CD14-positive monocyte (primary cell): Measurements from ENCODE around the gene ZNF783. TPM values are rescaled to one million over a fixed set of nuclear protein-coding genes. Genes with fewer than 3 reads are reported as not detected.
"Not testable (repeated sequence)": the region's sequence is repeated elsewhere in the genome, so short reads cannot be mapped to it uniquely, and the experiment has no call there.

Experiments used
- DNase-seq, 3 donors: peaks; one replicate each; pipeline ENCODE4 v3.0.0-alpha.2; 2011 to 2022
- H2AFZ ChIP-seq: 2 replicates; pipeline ENCODE4 v1.6.0; 2012; ENCODE audit warnings: mild to moderate bottlenecking, low read depth, low read length, inconsistent platforms; ENCODE audit not compliant: insufficient read depth, poor library complexity, severe bottlenecking
- H3K27ac ChIP-seq, 2 donors: 1 replicate in 1 of 2; 2 replicates in 1 of 2; pipeline ENCODE4 v1.5.1; 2012 to 2013; ENCODE audit warnings: low read length in 2 of 2, control low read depth in 1 of 2, inconsistent platforms in 1 of 2, low read depth in 1 of 2, mild to moderate bottlenecking in 1 of 2
- H3K27me3 ChIP-seq, 2 donors: one replicate each; pipeline versions ENCODE4 v1.6.0 to v1.6.1; 2011 to 2013; ENCODE audit warnings: low read length in 2 of 2; ENCODE audit not compliant: control insufficient read depth in 2 of 2, insufficient read depth in 2 of 2
- H3K36me3 ChIP-seq, 2 donors: replicated peaks in 1 of 2; 1 replicate in 1 of 2; 2 replicates in 1 of 2; pipeline versions ENCODE4 v1.5.1 to v1.6.1; 2012 to 2013; ENCODE audit warnings: low read length in 2 of 2, control low read depth in 1 of 2, inconsistent platforms in 1 of 2, mild to moderate bottlenecking in 1 of 2; ENCODE audit not compliant: insufficient read depth in 2 of 2, control insufficient read depth in 1 of 2
- H3K4me1 ChIP-seq, 2 donors: 1 replicate in 1 of 2; 2 replicates in 1 of 2; pipeline versions ENCODE4 v1.5.1 to v1.6.1; 2012 to 2013; ENCODE audit warnings: low read length in 2 of 2, control low read depth in 1 of 2, inconsistent platforms in 1 of 2, mild to moderate bottlenecking in 1 of 2, moderate library complexity in 1 of 2; ENCODE audit not compliant: insufficient read depth in 2 of 2, control insufficient read depth in 1 of 2
- H3K4me2 ChIP-seq: replicated peaks from 2 replicates; pipeline ENCODE3; 2012; ENCODE audit warnings: low read length, moderate library complexity, mild to moderate bottlenecking; ENCODE audit not compliant: poor library complexity, severe bottlenecking; ENCODE audit errors: extremely low read depth
- H3K4me3 ChIP-seq, 3 experiments: fragments of 200-600 bp in 1 of 3; sonication (generic) in 1 of 3; replicated peaks in 1 of 3; 1 replicate in 2 of 3; 2 replicates in 1 of 3; pipeline ENCODE4 v1.5.1; 2011 to 2013; ENCODE audit warnings: low read length in 3 of 3, mild to moderate bottlenecking in 3 of 3, control low read depth in 2 of 3, low read depth in 2 of 3, inconsistent platforms in 1 of 3, moderate library complexity in 1 of 3
- H3K79me2 ChIP-seq: 2 replicates; pipeline ENCODE4 v1.6.0; 2012; ENCODE audit warnings: mild to moderate bottlenecking, control low read depth, inconsistent platforms, low read length, moderate library complexity; ENCODE audit not compliant: insufficient read depth
- H3K9ac ChIP-seq: 2 replicates; pipeline ENCODE4 v1.6.0; 2017; ENCODE audit warnings: low read length, mild to moderate bottlenecking; ENCODE audit not compliant: insufficient read depth, poor library complexity, severe bottlenecking
- H3K9me3 ChIP-seq, 2 donors: replicated peaks in 1 of 2; 1 replicate in 1 of 2; 2 replicates in 1 of 2; pipeline versions ENCODE4 v1.5.1 to v1.6.1; 2012 to 2013; ENCODE audit warnings: low read length in 2 of 2, control low read depth in 1 of 2; ENCODE audit not compliant: control insufficient read depth in 1 of 2, insufficient read depth in 1 of 2
- H4K20me1 ChIP-seq: 2 replicates; pipeline ENCODE4 v1.6.0; 2012; ENCODE audit warnings: mild to moderate bottlenecking, low read length, control low read depth, moderate library complexity; ENCODE audit not compliant: insufficient read depth
- H3K27ac Mint-ChIP-seq, 7 donors: one replicate each; pipeline ENCODE4 v1.8.0; 2020; ENCODE audit warnings: mild to moderate bottlenecking in 7 of 7, mixed read lengths in 7 of 7, moderate library complexity in 6 of 7, inconsistent platforms in 2 of 7
- H3K27me3 Mint-ChIP-seq, 3 donors: one replicate each; pipeline ENCODE4 v1.8.0; 2021 to 2022; ENCODE audit warnings: low read depth in 3 of 3, mild to moderate bottlenecking in 3 of 3, mixed read lengths in 3 of 3, moderate library complexity in 3 of 3, inconsistent platforms in 1 of 3
- H3K36me3 Mint-ChIP-seq, 2 donors: one replicate each; pipeline ENCODE4 v1.8.0; 2020; ENCODE audit warnings: mixed read lengths in 2 of 2, inconsistent platforms in 1 of 2, mild to moderate bottlenecking in 1 of 2
- H3K4me1 Mint-ChIP-seq: one replicate; pipeline ENCODE4 v1.8.0; 2020; ENCODE audit warnings: mild to moderate bottlenecking, mixed read lengths
- H3K4me3 Mint-ChIP-seq, 2 donors: one replicate each; pipeline ENCODE4 v1.8.0; 2020; ENCODE audit warnings: mild to moderate bottlenecking in 2 of 2, mixed read lengths in 2 of 2, moderate library complexity in 1 of 2
- H3K9me3 Mint-ChIP-seq, 7 donors: one replicate each; pipeline ENCODE4 v1.8.0; 2020 to 2022; ENCODE audit warnings: mixed read lengths in 7 of 7, mild to moderate bottlenecking in 6 of 7, moderate library complexity in 6 of 7, inconsistent platforms in 2 of 7
- WGBS: methylation state at CpG from one replicate; pipeline ENCODE4 v1.1.5; 2013; ENCODE audit warnings: missing lambda C conversion rate; ENCODE audit not compliant: insufficient coverage; 5-methylcytosine and 5-hydroxymethylcytosine counted together
- intact Hi-C, 2 donors: fragments of 100-400 bp; cut with micrococcal nuclease; formaldehyde crosslinking; loops; one replicate each; pipeline versions ENCODE4 v1.15.0 to v1.15.1; 2023
- polyA plus RNA-seq, 3 donors: library from polyadenylated mRNA; depleted of rRNA in 1 of 3; unstranded in 2 of 3; stranded (reverse) in 1 of 3; fragments of 300-500 nt in 2 of 3; fragments of >200 nt in 1 of 3; fragmentation: Illumina TruSeq in 2 of 3; gene quantifications; 1 replicate in 2 of 3; 2 replicates in 1 of 3; pipeline ENCODE4 v1.2.3, GENCODE V29; 2012 to 2021
- TF ChIP-seq, protein P1 (sequence below): fragments of 200-600 bp; IDR thresholded peaks from one replicate; pipeline ENCODE4 v1.8.0; 2022; ENCODE audit warnings: antibody characterized with exemption, mild to moderate bottlenecking

The ZNF783 gene
- polyA plus RNA-seq, 3 donors = 1.2 to 16.7 (median 1.5) TPM

DNA sequence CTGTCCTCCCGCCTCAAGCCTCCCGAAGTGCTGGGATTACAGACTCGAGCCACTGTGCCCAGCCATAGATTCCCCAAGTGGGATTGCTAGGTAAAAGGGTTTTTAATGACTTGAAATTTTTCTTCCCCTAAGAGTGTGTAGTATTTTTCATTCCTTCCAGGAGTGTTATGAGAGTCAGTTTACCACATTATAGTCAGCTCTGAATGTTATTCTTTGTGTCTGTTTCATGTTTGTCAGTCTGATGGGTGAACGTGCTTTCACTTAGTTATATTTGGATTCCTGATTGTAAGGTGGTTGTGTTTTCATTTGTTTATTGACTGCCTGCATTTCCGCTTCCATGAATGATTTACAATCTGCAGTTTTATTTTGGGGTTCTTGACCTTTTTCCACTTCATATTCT lies 16.3 kb upstream of the ZNF783 start:
- Mint-ChIP-seq H3K9me3 (peaks cover 3 to 10% (median 8%) of the 10 kb centered on the region in 7 donors), H3K27me3 (no peaks in the 10 kb centered on the region), H3K4me1 (peaks cover 17% of the 10 kb centered on the region), H3K27ac (peak overlapping the region in 2 of 7 donors; percentile 0 to 3), H3K4me3 (no peak overlapping the region), H3K36me3 (peaks cover 15 to 34% of the 10 kb centered on the region in 2 donors)
- Histone ChIP-seq H3K4me2 (no peak overlapping the region), H3K27me3 (no peaks in the 10 kb centered on the region), H3K9ac (no peak overlapping the region), H2AFZ (no peak overlapping the region), H3K27ac (no peak overlapping the region), H3K4me1 (peaks cover 1 to 2% of the 10 kb centered on the region in 2 donors), H4K20me1 (peaks cover 43% of the 10 kb centered on the region), H3K4me3 (no peak overlapping the region), H3K79me2 (peaks cover 54% of the 10 kb centered on the region), H3K9me3 (peaks cover 5 to 6% of the 10 kb centered on the region in 2 donors), H3K36me3 (peaks cover 8 to 13% of the 10 kb centered on the region in 2 donors)
- TF ChIP-seq, protein P1, sequence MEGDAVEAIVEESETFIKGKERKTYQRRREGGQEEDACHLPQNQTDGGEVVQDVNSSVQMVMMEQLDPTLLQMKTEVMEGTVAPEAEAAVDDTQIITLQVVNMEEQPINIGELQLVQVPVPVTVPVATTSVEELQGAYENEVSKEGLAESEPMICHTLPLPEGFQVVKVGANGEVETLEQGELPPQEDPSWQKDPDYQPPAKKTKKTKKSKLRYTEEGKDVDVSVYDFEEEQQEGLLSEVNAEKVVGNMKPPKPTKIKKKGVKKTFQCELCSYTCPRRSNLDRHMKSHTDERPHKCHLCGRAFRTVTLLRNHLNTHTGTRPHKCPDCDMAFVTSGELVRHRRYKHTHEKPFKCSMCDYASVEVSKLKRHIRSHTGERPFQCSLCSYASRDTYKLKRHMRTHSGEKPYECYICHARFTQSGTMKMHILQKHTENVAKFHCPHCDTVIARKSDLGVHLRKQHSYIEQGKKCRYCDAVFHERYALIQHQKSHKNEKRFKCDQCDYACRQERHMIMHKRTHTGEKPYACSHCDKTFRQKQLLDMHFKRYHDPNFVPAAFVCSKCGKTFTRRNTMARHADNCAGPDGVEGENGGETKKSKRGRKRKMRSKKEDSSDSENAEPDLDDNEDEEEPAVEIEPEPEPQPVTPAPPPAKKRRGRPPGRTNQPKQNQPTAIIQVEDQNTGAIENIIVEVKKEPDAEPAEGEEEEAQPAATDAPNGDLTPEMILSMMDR = no peak
- WGBS = no CpG with 5 or more reads among the region's 5 CpGs
- DNase-seq = no peak
- intact Hi-C loops = no loop called here

DNA sequence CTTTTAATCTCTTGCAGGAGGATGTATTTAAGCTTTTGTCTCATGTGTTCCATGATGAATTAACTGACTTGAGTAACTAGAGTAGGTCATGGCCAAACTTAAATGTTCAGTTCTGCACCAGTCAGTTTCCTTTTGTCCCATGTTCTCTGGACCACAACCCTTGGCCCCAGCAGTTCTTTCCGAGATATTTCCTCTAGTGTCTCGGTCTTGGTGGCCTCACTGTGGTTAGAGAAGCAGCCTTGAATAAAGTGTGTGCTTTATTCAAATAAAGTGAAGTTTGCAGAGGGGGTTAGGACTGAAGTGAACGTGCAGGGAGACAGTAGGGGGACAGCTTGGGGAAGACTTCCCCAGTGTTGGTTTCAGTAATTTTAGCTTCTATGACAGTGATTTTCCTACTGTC lies 13.2 kb upstream of the ZNF783 start:
- Mint-ChIP-seq H3K36me3 (peaks cover 37 to 52% of the 10 kb centered on the region in 2 donors), H3K4me3 (no peak overlapping the region), H3K4me1 (peaks cover 10% of the 10 kb centered on the region), H3K9me3 (no peaks in the 10 kb centered on the region), H3K27ac (no peak overlapping the region), H3K27me3 (no peaks in the 10 kb centered on the region)
- Histone ChIP-seq H3K4me2 (no peak overlapping the region), H2AFZ (no peak overlapping the region), H3K9ac (no peak overlapping the region), H3K27ac (no peak overlapping the region), H3K27me3 (no peaks in the 10 kb centered on the region), H3K4me1 (no peaks in the 10 kb centered on the region), H3K4me3 (no peak overlapping the region), H3K79me2 (peaks cover 32% of the 10 kb centered on the region), H3K9me3 (no peaks in the 10 kb centered on the region), H3K36me3 (peaks cover 35 to 41% of the 10 kb centered on the region in 2 donors), H4K20me1 (peaks cover 40% of the 10 kb centered on the region)
- 31% methylated on average over 3 of the region's 3 CpGs for whole genome bisulfite sequencing
- no peak for DNase-seq
- TF ChIP-seq, protein P1 = no peak
- intact Hi-C loops = no loop called here

DNA sequence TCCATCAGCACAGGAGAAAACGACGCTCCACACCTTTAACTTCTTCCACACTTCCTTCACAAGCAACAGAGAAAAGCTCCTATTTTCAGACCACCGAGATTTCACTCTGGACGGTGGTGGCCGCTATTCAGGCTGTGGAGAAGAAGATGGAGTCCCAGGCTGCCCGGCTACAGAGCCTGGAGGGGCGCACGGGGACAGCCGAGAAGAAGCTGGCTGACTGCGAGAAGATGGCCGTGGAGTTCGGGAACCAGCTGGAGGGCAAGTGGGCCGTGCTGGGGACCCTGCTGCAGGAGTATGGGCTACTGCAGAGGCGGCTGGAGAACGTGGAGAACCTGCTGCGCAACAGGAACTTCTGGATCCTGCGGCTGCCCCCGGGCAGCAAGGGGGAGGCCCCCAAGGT lies 11.8 kb upstream of the ZNF783 start:
- H3K4me3 ChIP-seq, H3K27me3 Mint-ChIP-seq, H3K9me3 ChIP-seq, H3K4me1 Mint-ChIP-seq, DNase-seq, H3K4me2 ChIP-seq, H3K9ac ChIP-seq, H3K4me3 Mint-ChIP-seq, H3K27me3 ChIP-seq, H3K9me3 Mint-ChIP-seq, H3K4me1 ChIP-seq, H2AFZ ChIP-seq, H3K27ac ChIP-seq, intact Hi-C loops: not testable (repeated sequence)
- peak overlapping the region in 1 of 7 donors; percentile 29 for H3K27ac Mint-ChIP-seq
- Histone ChIP-seq H4K20me1 (peaks cover 30% of the 10 kb centered on the region), H3K36me3 (peaks cover 47 to 55% of the 10 kb centered on the region in 2 donors), H3K79me2 (peaks cover 23% of the 10 kb centered on the region)
- WGBS = 98% methylated on average over 16 of the region's 18 CpGs
- H3K36me3 Mint-ChIP-seq = peaks cover 49 to 64% of the 10 kb centered on the region in 2 donors
